HL-60/S4 treated with retinoic acid at 250 ng/mL for 4 days and 3 days (cell line): ENCODE data around the gene ZNF761.
"Not testable (repeated sequence)": the region's sequence is repeated elsewhere in the genome, so short reads cannot be mapped to it uniquely, and the experiment has no call there.

Source experiments
- in situ Hi-C: fragments of 300-500 bp; cut with MboI; formaldehyde crosslinking; loops from 2 replicates; pipeline ENCODE4 v1.7.0; 2022; ENCODE audit warnings: low sequenced_read_pairs

Gene ZNF761

GRCh38 chr19:53431399-53432087 is at the start of gene ZNF761:
Gene ZNF761 (plus strand): TSS chr19:53431984. CDS start chr19:53447269, 15,285 bp downstream.
- in situ Hi-C loops = no loop called here

- in situ Hi-C loops = no loop called here
Measured at GRCh38 chr19:53388168-53388567, 43.6 kb upstream of the ZNF761 start.

GRCh38 chr19:53388904-53389303 is 42.9 kb upstream of the ZNF761 start:
- in situ Hi-C loops = no loop called here

DNA sequence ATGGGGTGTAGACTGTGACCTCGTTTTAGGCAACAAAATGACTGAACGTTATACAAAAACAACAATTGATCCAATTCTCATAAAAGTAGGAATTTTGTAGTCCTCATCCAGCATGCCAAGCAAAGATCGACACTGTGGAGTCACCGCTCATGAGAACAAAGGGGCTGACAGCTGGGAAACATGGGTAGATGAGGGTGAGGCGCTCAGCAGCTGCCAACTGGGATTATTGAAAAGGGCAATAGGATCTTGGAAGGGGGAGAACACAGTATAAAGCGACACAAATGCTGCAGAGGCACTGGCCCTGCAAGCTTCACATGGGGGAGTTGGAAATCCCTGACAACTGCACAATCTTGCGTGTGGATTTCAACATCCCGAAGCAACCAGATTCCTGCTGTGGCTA is 42.2 kb upstream of the ZNF761 start:
- in situ Hi-C loops = no loop called here

DNA sequence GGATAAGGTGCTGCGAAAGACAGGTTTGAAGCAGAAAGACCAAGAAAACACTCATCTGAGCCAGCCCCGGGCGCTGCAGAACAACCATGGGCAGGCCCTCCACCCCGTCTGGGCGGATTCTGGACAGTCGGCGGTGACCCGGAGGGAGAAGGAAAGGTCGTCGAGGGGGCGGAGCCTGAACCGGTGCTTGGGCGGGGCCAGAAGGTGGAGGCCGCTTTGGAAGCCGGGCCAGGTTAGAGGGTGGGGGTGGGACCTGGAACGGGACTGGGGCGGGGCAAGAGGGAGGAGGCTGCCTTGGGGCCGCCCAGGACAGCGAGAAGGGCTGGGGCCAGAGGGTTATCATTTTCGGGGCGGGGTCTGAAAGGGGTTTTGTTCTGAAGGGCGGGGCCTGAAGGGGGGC is 41.8 kb upstream of the ZNF761 start:
- in situ Hi-C loops = no loop called here

GRCh38 chr19:53394522-53394973 is 37.2 kb upstream of the ZNF761 start:
- in situ Hi-C loops = no loop called here

DNA sequence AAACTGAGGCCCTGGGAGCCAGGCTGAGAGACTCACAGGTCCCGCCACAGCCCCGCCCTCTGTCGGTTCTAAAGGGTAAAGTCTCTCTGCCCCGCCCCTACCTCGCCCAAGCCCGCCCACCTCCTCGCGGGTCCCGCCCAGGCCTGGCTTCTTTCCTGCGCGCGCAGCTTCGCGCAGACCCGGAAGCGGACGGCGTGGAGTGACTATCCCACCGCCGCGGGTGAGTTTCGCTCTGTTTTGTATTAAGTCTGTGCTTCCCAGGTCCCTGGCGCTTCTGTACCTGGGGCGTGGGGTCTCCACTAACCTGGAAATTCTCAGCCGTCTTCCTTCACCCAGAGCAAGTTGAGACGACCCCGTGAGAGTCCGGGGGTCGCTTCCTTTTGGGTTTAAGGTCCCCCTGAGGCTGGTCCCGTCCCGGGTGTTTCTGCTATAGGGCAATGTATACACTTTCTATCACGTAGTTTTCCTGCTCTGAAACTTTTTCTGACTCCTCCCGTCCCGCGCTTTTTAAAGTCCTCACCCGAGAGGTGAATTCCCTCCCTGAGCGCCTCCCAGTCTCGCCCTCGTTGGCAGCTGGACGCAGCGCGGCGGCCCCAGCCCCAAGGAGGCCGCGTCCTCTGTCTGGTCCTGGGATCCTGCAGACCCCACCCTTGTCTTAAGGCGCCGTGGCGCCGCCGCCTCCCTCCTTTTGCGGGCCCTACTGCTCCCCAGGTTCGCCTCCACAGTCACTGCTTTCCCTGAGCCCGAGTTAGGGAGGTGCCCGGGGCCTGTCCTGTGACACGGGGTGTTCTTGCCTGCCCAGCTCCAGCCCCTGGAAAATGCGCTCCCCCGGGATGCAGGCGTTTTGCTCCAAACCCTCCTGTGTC is 36.6 kb upstream of the ZNF761 start, which contains the start of gene ZNF765:
Gene ZNF765, plus strand, starts transcription at position 176 of the 866 bp plus-strand sequence. CDS start 2,867 bp downstream, outside the sequence.
- in situ Hi-C loops = no loop called here

- in situ Hi-C loops = not testable (repeated sequence)
Measured at GRCh38 chr19:53395840-53396524, 35.8 kb upstream of the ZNF761 start.

- in situ Hi-C loops = no loop called here
Measured at GRCh38 chr19:53396525-53396868, 35.3 kb upstream of the ZNF761 start.

DNA sequence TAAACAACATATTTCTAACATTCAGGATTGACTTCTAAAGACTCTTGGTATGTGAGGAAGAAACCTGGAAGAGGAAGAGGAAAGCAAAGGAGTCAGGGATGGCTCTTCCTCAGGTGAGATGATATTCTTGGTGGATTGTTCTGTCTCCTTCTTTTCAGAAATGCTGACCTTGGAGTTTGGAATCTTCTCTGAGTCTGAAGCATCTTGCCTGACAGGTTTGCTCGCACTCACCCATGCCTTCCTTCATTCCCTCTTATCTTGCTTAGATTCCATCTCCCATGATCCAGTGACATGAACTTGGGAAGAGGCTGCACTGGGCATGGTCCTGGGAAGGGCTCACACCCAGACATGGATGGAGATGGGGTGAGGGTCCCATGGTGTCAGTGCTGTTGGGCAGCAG is 33.9 kb upstream of the ZNF761 start:
- in situ Hi-C loops = not testable (repeated sequence)

DNA sequence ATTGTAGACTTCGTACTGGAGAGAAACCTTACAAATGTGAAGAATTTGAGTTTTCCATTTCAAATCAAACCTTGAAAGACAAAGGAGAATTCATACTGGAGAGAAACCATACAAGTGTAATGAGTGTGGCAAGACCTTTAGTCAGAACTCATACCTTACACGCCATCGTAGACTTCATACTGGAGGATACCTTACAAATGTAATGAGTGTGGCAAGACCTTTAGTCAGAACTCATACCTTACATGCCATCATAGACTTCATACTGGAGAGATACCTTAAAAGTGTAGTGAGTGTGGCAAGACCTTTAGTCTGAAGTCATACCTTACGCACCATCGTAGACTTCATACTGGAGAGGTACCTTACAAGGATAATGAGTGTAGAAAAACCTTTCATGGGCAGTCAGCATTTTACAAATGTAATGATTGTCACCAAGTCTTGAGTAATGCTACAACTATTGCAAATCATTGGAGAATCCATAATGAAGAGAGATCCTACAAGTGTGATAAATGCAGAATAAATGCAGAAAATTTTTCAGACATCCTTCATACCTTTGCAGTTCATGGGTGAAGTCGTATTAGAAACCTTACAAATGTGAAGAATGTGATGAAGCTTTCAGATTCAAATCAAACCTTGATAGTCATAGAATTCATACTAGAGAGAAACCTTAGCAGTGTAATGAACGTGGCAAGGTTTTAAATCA is 22.1 kb upstream of the ZNF761 start:
- in situ Hi-C loops = no loop called here

DNA sequence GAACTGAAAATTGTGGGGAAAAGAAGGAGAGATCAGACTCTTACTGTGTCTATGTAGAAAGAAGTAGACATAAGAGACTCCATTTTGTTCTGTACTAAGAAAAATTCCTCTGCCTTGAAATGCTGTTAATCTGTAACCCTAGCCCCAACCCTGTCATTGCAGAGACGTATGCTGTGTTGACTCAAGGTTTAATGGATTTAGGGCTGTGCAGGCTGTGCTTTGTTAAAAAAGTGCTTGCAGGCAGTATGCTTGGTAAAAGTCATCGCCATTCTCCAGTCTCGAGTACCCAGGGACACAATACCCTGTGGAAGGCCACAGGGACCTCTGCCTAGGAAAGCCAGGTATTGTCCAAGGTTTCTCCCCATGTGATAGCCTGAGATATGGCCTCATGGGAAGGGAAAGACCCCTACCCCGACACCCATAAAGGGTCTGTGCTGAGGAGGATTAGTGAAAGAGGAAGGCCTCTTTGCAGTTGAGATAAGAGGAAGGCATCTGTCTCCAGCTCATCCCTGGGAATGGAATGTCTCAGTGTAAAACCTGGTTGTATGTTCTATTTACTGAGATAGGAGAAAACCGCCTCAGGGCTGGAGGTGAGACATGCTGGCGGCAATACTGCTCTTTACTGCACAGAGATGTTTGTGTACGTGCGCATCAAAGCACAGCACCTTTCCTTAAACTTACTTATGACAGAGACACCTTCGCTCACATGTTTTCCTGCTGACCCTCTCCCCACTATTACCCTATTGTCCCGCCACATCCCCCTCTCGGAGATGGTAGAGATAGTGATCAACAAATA is 11.1 kb upstream of the ZNF761 start:
- in situ Hi-C loops = not testable (repeated sequence)

DNA sequence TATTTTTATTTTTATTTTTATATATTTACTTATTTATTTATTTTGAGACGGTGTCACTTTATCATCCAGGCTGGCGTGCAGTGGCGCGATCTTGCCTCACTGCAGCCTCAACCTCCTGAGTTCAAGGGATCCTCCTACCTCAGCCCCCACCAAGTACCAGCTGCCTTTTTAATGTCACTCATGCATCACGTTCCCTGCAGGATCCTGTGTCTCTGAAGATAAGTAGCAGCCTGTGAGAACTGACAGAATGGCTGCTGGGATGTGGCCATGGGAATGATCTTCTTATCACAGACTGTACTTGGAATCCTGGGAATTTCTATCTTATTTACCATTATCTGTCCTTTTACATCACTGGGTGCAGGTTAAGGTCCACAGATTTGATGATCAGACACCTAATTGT is 9.2 kb upstream of the ZNF761 start:
- in situ Hi-C loops = no loop called here

- in situ Hi-C loops = not testable (repeated sequence)
Measured at GRCh38 chr19:53423074-53423473, 8.7 kb upstream of the ZNF761 start.

DNA sequence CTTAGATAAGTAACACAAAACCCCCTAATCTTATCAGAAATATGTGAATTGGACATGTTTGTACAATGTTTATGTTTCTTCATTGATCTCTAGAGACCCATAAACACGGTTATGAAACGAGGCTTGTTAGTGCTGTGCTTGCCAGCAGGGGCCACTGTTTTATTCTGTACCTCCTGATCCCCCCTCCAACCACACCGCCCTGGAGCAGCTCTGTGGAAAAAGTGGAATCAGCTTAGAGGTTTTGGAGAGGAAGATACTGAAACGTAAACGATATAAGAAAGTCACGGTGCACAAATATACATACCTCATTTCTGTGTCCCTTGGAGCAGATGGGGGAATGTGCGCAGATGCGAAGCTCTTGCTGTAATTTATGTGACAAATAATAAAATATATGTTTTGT is 8.1 kb upstream of the ZNF761 start:
- in situ Hi-C loops = not testable (repeated sequence)

- in situ Hi-C loops = no loop called here
Measured at GRCh38 chr19:53424968-53425597, 6.7 kb upstream of the ZNF761 start.

- in situ Hi-C loops = no loop called here
Measured at GRCh38 chr19:53432088-53432661, 391 bp downstream of the ZNF761 start.

- in situ Hi-C loops = not testable (repeated sequence)
Measured at GRCh38 chr19:53443809-53444208, 12.0 kb downstream of the ZNF761 start.

- in situ Hi-C loops = not testable (repeated sequence)
Measured at GRCh38 chr19:53447196-53447595, 15.4 kb downstream of the ZNF761 start.
